Prostate gland (tissue), 2 donors: ENCODE results near the gene UNC79.

Experiments
- CTCF ChIP-seq, 4 experiments: fragments of 200-600 bp in 2 of 4; fragments of 450-650 bp in 2 of 4; sonication (generic) in 2 of 4; IDR thresholded peaks; 1 replicate in 3 of 4; 2 replicates in 1 of 4; pipeline ENCODE4 v1.5.1; 2016 to 2019; ENCODE audit warnings: antibody characterized with exemption in 4 of 4, mild to moderate bottlenecking in 2 of 4, moderate library complexity in 2 of 4
- POLR2A ChIP-seq: fragments of 450-650 bp; IDR thresholded peaks from one replicate; pipeline ENCODE4 v1.6.1; 2016; ENCODE audit warnings: antibody characterized with exemption, mild to moderate bottlenecking
- POLR2AphosphoS5 ChIP-seq: sonication (generic); formaldehyde crosslinking; IDR thresholded peaks from one replicate; pipeline ENCODE4 v1.6.1; 2017; ENCODE audit warnings: antibody characterized with exemption

DNA sequence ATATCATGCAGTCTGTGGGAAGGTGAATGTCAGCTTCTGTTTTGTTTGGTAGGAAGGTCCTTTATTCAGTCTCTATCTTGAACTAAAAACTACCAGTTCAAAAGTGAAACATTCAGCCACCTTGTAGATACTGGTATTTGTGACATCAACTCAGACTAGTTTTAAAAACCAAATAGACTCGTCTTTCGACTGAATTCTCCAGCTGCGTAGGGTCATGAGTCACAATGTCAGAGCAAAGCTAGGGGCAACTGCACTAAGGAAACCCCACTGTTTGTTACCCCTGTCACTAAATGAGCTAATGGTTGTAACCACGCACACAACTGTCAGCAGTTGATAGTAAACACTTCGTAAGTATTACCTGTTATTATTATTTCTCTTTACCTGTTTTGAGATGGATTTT, 212.9 kb downstream of the UNC79 start:
- TF ChIP-seq CTCF (IDR thresholded peaks at IDR 0.05) (no peak), POLR2A (no peak), POLR2AphosphoS5 (no peak)
